ENCODE measurements around the gene CCBE1.

DNA sequence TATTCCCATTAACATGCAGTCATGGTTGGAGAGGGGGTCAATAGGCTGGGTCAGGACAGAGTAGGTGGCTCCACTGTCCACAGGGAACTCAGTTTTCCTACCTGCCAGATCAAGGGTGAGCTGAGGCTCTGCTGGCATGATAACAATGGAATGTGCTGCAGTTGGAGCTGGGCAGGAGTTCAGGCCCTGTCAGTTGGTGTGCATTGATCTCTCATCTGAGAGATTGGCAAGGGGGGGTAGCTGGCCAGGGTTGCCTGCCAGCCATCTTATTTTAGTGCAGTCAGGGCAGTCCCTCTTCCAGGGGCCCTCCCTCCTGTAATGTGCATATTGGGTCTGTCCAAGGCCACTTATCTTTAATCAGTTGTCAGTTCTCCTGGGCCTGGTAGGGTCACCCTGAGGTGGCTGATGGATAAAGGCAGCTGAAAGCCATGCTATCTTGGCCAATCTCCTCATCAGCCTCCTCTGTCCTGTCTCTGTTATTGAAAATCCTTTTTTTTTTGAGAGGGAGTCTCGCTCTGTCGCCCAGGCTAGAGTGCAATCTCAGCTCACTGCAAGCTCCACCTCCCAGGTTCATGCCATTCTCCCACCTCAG, 38.1 kb upstream of the CCBE1 start:
- TF ChIP-seq POLR2A (IDR thresholded peaks at IDR 0.05; ENCODE audit: low read length) (no peak), GATA1 (IDR thresholded peaks at IDR 0.05; ENCODE audit: low read depth, low read length) (no peak)

All from erythroblast (primary cell).